ENCODE results near the gene FBRSL1. TPM values are rescaled to one million over a fixed set of nuclear protein-coding genes. Genes with fewer than 3 reads are reported as not detected.

FBRSL1 gene
- total RNA-seq (2022; extraction: Qiagen RNA extraction; ENCODE audit: low read depth), result 50.9 to 84.7 TPM (median 73.0 TPM) in 5 replicates

GRCh38 chr12:132489602-132490266 is at the start of gene FBRSL1:
TSS of gene FBRSL1 (plus strand) at chr12:132490151.

Other genes with a start within 250 kb of the FBRSL1 start
- 4.2 to 9.3 TPM (median 7.2 TPM) in 5 replicates for gene GALNT9, start 160.6 kb upstream of the FBRSL1 start, total RNA-seq (2022; extraction: Qiagen RNA extraction; ENCODE audit: low read depth)
- gene LRCOL1, start 120.4 kb downstream of the FBRSL1 start, total RNA-seq (2022; extraction: Qiagen RNA extraction; ENCODE audit: low read depth), result not detected in 5 replicates
- not detected in 5 replicates for gene P2RX2, start 128.6 kb downstream of the FBRSL1 start, total RNA-seq (2022; extraction: Qiagen RNA extraction; ENCODE audit: low read depth)
- 42.9 to 49.3 TPM (median 45.1 TPM) in 5 replicates for gene POLE, start 197.2 kb downstream of the FBRSL1 start, total RNA-seq (2022; extraction: Qiagen RNA extraction; ENCODE audit: low read depth)
- gene PXMP2, start 197.4 kb downstream of the FBRSL1 start, total RNA-seq (2022; extraction: Qiagen RNA extraction; ENCODE audit: low read depth), result 22.5 to 30.1 TPM (median 28.6 TPM) in 5 replicates
- gene PGAM5, start 220.7 kb downstream of the FBRSL1 start, total RNA-seq (2022; extraction: Qiagen RNA extraction; ENCODE audit: low read depth), result 49.1 to 63.1 TPM (median 61.6 TPM) in 5 replicates

Measured in A549 treated with DMSO at 1 μM for 4 hours (cell line).